ENCODE data around the gene KCNC1.

Gene KCNC1

GRCh38 chr11:17792161-17792560 is 57.6 kb downstream of the KCNC1 start:
- no peak for DNase-seq (ENCODE audit: low read depth)

- DNase-seq (ENCODE audit: low read depth), result no peak
Observed at GRCh38 chr11:17793642-17794170, 59.1 kb downstream of the KCNC1 start.

GRCh38 chr11:17794981-17795380 is 60.4 kb downstream of the KCNC1 start:
- DNase-seq (ENCODE audit: low read depth), result no peak

- no peak for DNase-seq (ENCODE audit: low read depth)
Observed at GRCh38 chr11:17796154-17796553, 61.6 kb downstream of the KCNC1 start.

- DNase-seq (ENCODE audit: low read depth), result no peak
Observed at GRCh38 chr11:17798253-17798652, 63.7 kb downstream of the KCNC1 start.

GRCh38 chr11:17798716-17799115 is 64.1 kb downstream of the KCNC1 start:
- DNase-seq (ENCODE audit: low read depth), result no peak

GRCh38 chr11:17799147-17799546 is 64.6 kb downstream of the KCNC1 start:
- no peak for DNase-seq (ENCODE audit: low read depth)

- no peak for DNase-seq (ENCODE audit: low read depth)
Observed at GRCh38 chr11:17801166-17801565, 66.6 kb downstream of the KCNC1 start.

- no peak for DNase-seq (ENCODE audit: low read depth)
Observed at GRCh38 chr11:17802491-17802890, 67.9 kb downstream of the KCNC1 start.

GRCh38 chr11:17803754-17804334 is 69.3 kb downstream of the KCNC1 start:
- no peak for DNase-seq (ENCODE audit: low read depth)

GRCh38 chr11:17805043-17805442 is 70.5 kb downstream of the KCNC1 start:
- no peak for DNase-seq (ENCODE audit: low read depth)

- DNase-seq (ENCODE audit: low read depth), result no peak
Observed at GRCh38 chr11:17805873-17806272, 71.3 kb downstream of the KCNC1 start.

GRCh38 chr11:17807034-17807433 is 72.5 kb downstream of the KCNC1 start:
- no peak for DNase-seq (ENCODE audit: low read depth)

- no peak for DNase-seq (ENCODE audit: low read depth)
Observed at GRCh38 chr11:17810041-17810440, 75.5 kb downstream of the KCNC1 start.

GRCh38 chr11:17810746-17811145 is 76.2 kb downstream of the KCNC1 start:
- DNase-seq (ENCODE audit: low read depth), result no peak

- no peak for DNase-seq (ENCODE audit: low read depth)
Observed at GRCh38 chr11:17811352-17811751, 76.8 kb downstream of the KCNC1 start.

- DNase-seq (ENCODE audit: low read depth), result no peak
Observed at GRCh38 chr11:17812091-17812864, 77.7 kb downstream of the KCNC1 start.

- DNase-seq (ENCODE audit: low read depth), result no peak
Observed at GRCh38 chr11:17812865-17813187, 78.2 kb downstream of the KCNC1 start.

GRCh38 chr11:17813391-17814059 is 78.9 kb downstream of the KCNC1 start:
- no peak for DNase-seq (ENCODE audit: low read depth)

GRCh38 chr11:17814546-17814945 is 80.0 kb downstream of the KCNC1 start:
- DNase-seq (ENCODE audit: low read depth), result no peak

- DNase-seq (ENCODE audit: low read depth), result no peak
Observed at GRCh38 chr11:17816232-17816931, 81.8 kb downstream of the KCNC1 start.

- DNase-seq (ENCODE audit: low read depth), result no peak
Observed at GRCh38 chr11:17821648-17822400, 87.2 kb downstream of the KCNC1 start.

Data from fibroblast of the conjunctiva (primary cell).